GM12878 (cell line): ENCODE data around the gene PAQR5. TPM values are rescaled to one million over a fixed set of nuclear protein-coding genes. Genes with fewer than 3 reads are reported as not detected.

Experiments
- ATAC-seq: fragments of 200-7000 bp; cut with Tn5 transposase; 3 replicates; pipeline ENCODE4 v1.9.1; 2020; ENCODE audit warnings: mild to moderate bottlenecking, moderate library complexity
- BruUV-seq: library from RNA; stranded (reverse); fragments of 400-500 nt; replicated peaks from 2 replicates; lab custom pipeline; 2021; lab: Mats Ljungman, UMichigan
- CTCF ChIA-PET: fragments of 300-600 bp; sonication (Branson Sonifier 250); formaldehyde crosslinking; extraction: SDS; loops from one replicate; lab custom pipeline; 2021; ENCODE audit warnings: inconsistent platforms; lab: Yijun Ruan, JAX
- POLR2A ChIA-PET: fragments of 350-600 bp; formaldehyde crosslinking; extraction: SDS; loops from one replicate; lab custom pipeline; 2021; ENCODE audit warnings: inconsistent platforms; lab: Charles Lee
- RAD21 ChIA-PET: fragments of 300-600 bp; sonication (Branson Sonifier 250); formaldehyde crosslinking; loops from one replicate; lab custom pipeline; 2023; ENCODE audit warnings: antibody characterized with exemption; ENCODE audit not compliant: unreplicated experiment; lab: Charles Lee
- SMC1A ChIA-PET: fragments of 300-600 bp; sonication (Branson Sonifier 250); formaldehyde crosslinking; loops from one replicate; lab custom pipeline; 2023; ENCODE audit not compliant: unreplicated experiment, uncharacterized antibody; lab: Charles Lee
- DNase-seq: peaks from one replicate; pipeline ENCODE4 v3.0.0-alpha.2; 2011; ENCODE audit warnings: low read depth, low spot score
- FAIRE-seq: peaks from 3 replicates; lab custom pipeline; 2011; peaks lifted over from hg19 to GRCh38; lab: Jason Lieb, UNC
- H2AFZ ChIP-seq: 2 replicates; pipeline ENCODE4 v1.6.0; 2011; ENCODE audit warnings: low read depth, low read length, control low read depth; ENCODE audit not compliant: control insufficient read depth
- H3K27ac ChIP-seq: 2 replicates; pipeline ENCODE4 v1.5.1; 2011; ENCODE audit warnings: control low read depth; ENCODE audit not compliant: control insufficient read depth, insufficient read depth
- H3K27me3 ChIP-seq, 2 experiments: replicated peaks in 1 of 2; 2 replicates each; pipeline versions ENCODE4 v1.6.0 to v1.6.1; 2011; ENCODE audit warnings: low read length in 1 of 2; ENCODE audit not compliant: control insufficient read depth in 2 of 2, insufficient read depth in 2 of 2
- H3K36me3 ChIP-seq, 2 experiments: 2 replicates each; pipeline ENCODE4 v1.5.1; 2011; ENCODE audit warnings: low read length in 1 of 2; ENCODE audit not compliant: control insufficient read depth in 2 of 2, insufficient read depth in 2 of 2
- H3K4me1 ChIP-seq: 2 replicates; pipeline ENCODE4 v1.6.1; 2011; ENCODE audit warnings: mild to moderate bottlenecking, low read length, moderate library complexity, mixed read lengths; ENCODE audit not compliant: control insufficient read depth, insufficient read depth
- H3K4me2 ChIP-seq: 2 replicates; pipeline ENCODE4 v1.6.0; 2011; ENCODE audit warnings: control low read depth; ENCODE audit not compliant: control insufficient read depth, insufficient read depth
- H3K4me3 ChIP-seq: fragments of 200-600 bp; sonication (generic); 2 replicates; pipeline ENCODE4 v1.5.1; 2016
- H3K79me2 ChIP-seq: 2 replicates; pipeline ENCODE4 v1.6.0; 2011; ENCODE audit warnings: low read length; ENCODE audit not compliant: control insufficient read depth, insufficient read depth
- H3K9ac ChIP-seq: 2 replicates; pipeline ENCODE4 v1.8.0; 2011; ENCODE audit warnings: low read length, control low read depth, mixed read lengths; ENCODE audit not compliant: control insufficient read depth, insufficient read depth
- H3K9me3 ChIP-seq: replicated peaks from 3 replicates; pipeline ENCODE4 v1.5.1; 2011; ENCODE audit warnings: mild to moderate bottlenecking, low read length; ENCODE audit not compliant: control insufficient read depth, insufficient read depth
- H4K20me1 ChIP-seq: 2 replicates; pipeline ENCODE4 v1.6.0; 2011; ENCODE audit not compliant: control insufficient read depth, insufficient read depth
- BHLHE40 ChIP-seq, 2 experiments: fragments of 450-650 bp in 1 of 2; IDR thresholded peaks; 2 replicates each; pipeline ENCODE4 v1.6.1; 2011 to 2017; ENCODE audit warnings: low read depth in 2 of 2, borderline replicate concordance in 1 of 2, improper control_type of control experiment in 1 of 2, low read length in 1 of 2, mild to moderate bottlenecking in 1 of 2
- CBX5 ChIP-seq: sonication (generic); IDR thresholded peaks from 2 replicates; pipeline ENCODE4 v1.6.1; 2016; ENCODE audit warnings: low read depth, moderate library complexity, mild to moderate bottlenecking, inconsistent platforms
- E4F1 ChIP-seq: fragments of 450-650 bp; IDR thresholded peaks from 2 replicates; pipeline ENCODE4 v1.6.1; 2018; ENCODE audit warnings: borderline replicate concordance, mild to moderate bottlenecking; ENCODE audit not compliant: partially characterized antibody
- GATAD2B ChIP-seq: fragments of 450-650 bp; conservative IDR thresholded peaks from 2 replicates; pipeline ENCODE4 v1.6.1; 2017; ENCODE audit warnings: low read depth, mild to moderate bottlenecking, moderate library complexity
- RELA ChIP-seq: fragments of 450-650 bp; IDR thresholded peaks from 2 replicates; pipeline ENCODE4 v1.8.0; 2014; ENCODE audit warnings: borderline replicate concordance; ENCODE audit not compliant: partially characterized antibody
- RUNX3 ChIP-seq: IDR thresholded peaks from 2 replicates; pipeline ENCODE4 v1.6.1; 2012; ENCODE audit warnings: low read length, inconsistent platforms
- TCF7 ChIP-seq: IDR thresholded peaks from 2 replicates; pipeline ENCODE4 v1.6.1; 2014; ENCODE audit warnings: antibody characterized with exemption, borderline replicate concordance
- YBX1 ChIP-seq: fragments of 450-650 bp; IDR thresholded peaks from 2 replicates; pipeline ENCODE4 v1.6.1; 2016; ENCODE audit warnings: antibody characterized with exemption
- ZBED1 ChIP-seq: IDR thresholded peaks from 2 replicates; pipeline ENCODE4 v1.6.1; 2016; ENCODE audit warnings: borderline replicate concordance
- WGBS: methylation state at CpG from one replicate; pipeline ENCODE4 v1.1.6; 2016; ENCODE audit warnings: low lambda C conversion rate; ENCODE audit not compliant: insufficient replicate concordance, insufficient coverage; ENCODE audit errors: missing lambda C conversion rate; 5-methylcytosine and 5-hydroxymethylcytosine counted together
- in situ Hi-C: fragments of 300-500 bp; cut with MboI; formaldehyde crosslinking; loops from 9 replicates; pipeline ENCODE4 v1.14.3; 2018; ENCODE audit warnings: mixed read lengths
- intact Hi-C: fragments of 100-400 bp; cut with micrococcal nuclease; formaldehyde crosslinking; loops from one replicate; pipeline ENCODE4 v1.14.2; 2022; ENCODE audit not compliant: unreplicated experiment
- polyA plus RNA-seq, 11 experiments: library from polyadenylated mRNA; depleted of rRNA in 4 of 11; unstranded in 6 of 11; stranded (reverse) in 5 of 11; fragments of >200 nt; fragmentation: Nextera tagmentation in 4 of 11; fragmentation: Illumina TruSeq in 1 of 11; extraction: Ambion mirVana in 4 of 11; extraction: Trizol in 1 of 11; gene quantifications; 1 replicate in 1 of 11; 2 replicates in 10 of 11; pipeline versions ENCODE4 v1.2.1 to v1.2.3, GENCODE V29; 2011 to 2016; ENCODE audit warnings: inconsistent platforms in 2 of 11, missing spikeins in 2 of 11, low read depth in 1 of 11
- total RNA-seq, 4 experiments: library from RNA; depleted of rRNA in 3 of 4; stranded (reverse); fragments of >200 nt in 3 of 4; fragmentation: Illumina TruSeq in 1 of 4; extraction: Trizol in 1 of 4; gene quantifications; 2 replicates each; pipeline versions ENCODE4 v1.2.1 to v1.2.3, GENCODE V29; 2013 to 2021

Gene PAQR5
- total and polyA plus RNA-seq, 10 of the 15 experiments (the other 5 are each of a cell fraction or from before 2014, with no cell fraction given): 0.02 to 0.03 TPM; not detected in 8

GRCh38 chr15:69414701-69415167 is 116.0 kb downstream of the PAQR5 start:
- RAD21 ChIA-PET: interaction anchor here (5.4 kb wide), 1 partner anchor 38 kb away, joined by 23 read pairs; the partner anchor contains the start of gene RPLP1
- H3K27me3 ChIP-seq: no peaks in the 10 kb centered on the region
- H3K4me2 ChIP-seq: peak overlapping the region; percentile 89
- H3K9me3 ChIP-seq: no peaks in the 10 kb centered on the region
- H3K27ac ChIP-seq: peak overlapping the region; percentile 70
- DNase-seq (no peak), FAIRE-seq (peak; percentile 44), ATAC-seq (peak; percentile 72)
- intact Hi-C loops: no loop called here
- CTCF ChIA-PET: interaction anchor here (0.6 to 0.7 kb wide), 2 partner anchors 22 to 41 kb away, joined by 3 read pairs; no protein-coding TSS in a partner anchor
- H3K36me3 ChIP-seq: peaks cover 0 to 7% of the 10 kb centered on the region in 2 experiments; a peak in 3 of 4 replicates
- in situ Hi-C loops: no loop called here
- no peaks in the 10 kb centered on the region for H4K20me1 ChIP-seq
- peak overlapping the region; percentile 96 for H2AFZ ChIP-seq
- SMC1A ChIA-PET: no interaction called here
- H3K79me2 ChIP-seq: peaks cover 37% of the 10 kb centered on the region
- peaks cover 15% of the 10 kb centered on the region for H3K4me1 ChIP-seq
- TF ChIP-seq ZBED1 (no peak), RUNX3 (peak; percentile 35; the same call in 1 of the 2 replicates), BHLHE40 (IDR thresholded peaks at IDR 0.05; ENCODE audit: borderline replicate concordance in 1 of 2, low read depth in 2 of 2, low read length in 1 of 2) (no peak), YBX1 (no peak), TCF7 (no peak), GATAD2B (0 out of 2 replicates have a peak, but pooled peaks have one; percentile 6), CBX5 (no peak), RELA (no peak), E4F1 (no peak)
- no TSS peak for BruUV-seq
- WGBS: 2% methylated on average over 25 of the region's 29 CpGs
- POLR2A ChIA-PET: interaction anchor here (1.4 kb wide), 1 partner anchor 39 kb away, joined by 5 read pairs; no protein-coding TSS in a partner anchor
- H3K9ac ChIP-seq: peak overlapping the region; percentile 86
- H3K4me3 ChIP-seq: peak overlapping the region; percentile 92
